HCT116 (cell line): Measurements from ENCODE around the gene LPAR1. TPM values are rescaled to one million over a fixed set of nuclear protein-coding genes. Genes with fewer than 3 reads are reported as not detected.

Experiments
- ATAC-seq: fragments of 200-7000 bp; cut with Tn5 transposase; 2 replicates; pipeline ENCODE4 v1.9.1; 2020; ENCODE audit warnings: mild to moderate bottlenecking, moderate library complexity
- BruUV-seq: library from RNA; stranded (reverse); fragments of 400-500 nt; replicated peaks from 2 replicates; lab custom pipeline; 2021; lab: Mats Ljungman, UMichigan
- CTCF ChIA-PET: fragments of 300-600 bp; sonication (Branson Sonifier 250); formaldehyde crosslinking; loops from one replicate; lab custom pipeline; 2021; ENCODE audit warnings: antibody characterized with exemption; lab: Charles Lee
- POLR2A ChIA-PET: fragments of 300-600, 350-600 bp; sonication (Branson Sonifier 250); formaldehyde crosslinking; loops from one replicate; lab custom pipeline; 2021; ENCODE audit warnings: antibody characterized with exemption; lab: Charles Lee
- RAD21 ChIA-PET, 2 experiments: fragments of 300-600 bp; sonication (Branson Sonifier 250); formaldehyde crosslinking; loops; one replicate each; lab custom pipeline; 2023; ENCODE audit warnings: low total read pairs in 2 of 2; ENCODE audit not compliant: uncharacterized antibody in 2 of 2, unreplicated experiment in 2 of 2, low non-redundant PET in 1 of 2; lab: Charles Lee
- DNase-seq: peaks from one replicate; pipeline ENCODE4 v3.0.0-alpha.2; 2010; ENCODE audit warnings: low read depth, low spot score
- H2AFZ ChIP-seq: fragments of 200-600 bp; shearing (Covaris generic), sonication (generic); 2 replicates; pipeline ENCODE4 v1.6.1; 2017; ENCODE audit warnings: low read depth, mixed run types, mixed read lengths, antibody characterized with exemption, low read length; ENCODE audit not compliant: poor library complexity, severe bottlenecking
- H3K27ac ChIP-seq: 2 replicates; pipeline ENCODE4 v1.5.1; 2012; ENCODE audit warnings: low read depth, low read length
- H3K27me3 ChIP-seq: fragments of 200-600 bp; sonication (generic); 2 replicates; pipeline ENCODE4 v1.6.1; 2016; ENCODE audit warnings: mixed run types, low read length, mixed read lengths; ENCODE audit not compliant: insufficient read depth
- H3K36me3 ChIP-seq, 2 experiments: fragments of 200-500 bp in 1 of 2; fragments of 200-600 bp in 1 of 2; sonication (Bioruptor generic) in 1 of 2; sonication (generic) in 1 of 2; 2 replicates each; pipeline versions ENCODE4 v1.5.1 to v1.6.1; 2014 to 2016; ENCODE audit warnings: low read length in 2 of 2, inconsistent platforms in 1 of 2, mixed read lengths in 1 of 2, mixed run types in 1 of 2; ENCODE audit not compliant: insufficient read depth in 2 of 2, control insufficient read depth in 1 of 2
- H3K4me1 ChIP-seq, 2 experiments: fragments of 200-600 bp in 1 of 2; sonication (generic) in 1 of 2; 2 replicates each; pipeline versions ENCODE4 v1.5.1 to v1.6.1; 2012 to 2017; ENCODE audit warnings: low read length in 2 of 2, inconsistent platforms in 1 of 2, mild to moderate bottlenecking in 1 of 2, mixed read lengths in 1 of 2, mixed run types in 1 of 2, moderate library complexity in 1 of 2; ENCODE audit not compliant: insufficient read depth in 2 of 2, control insufficient read depth in 1 of 2
- H3K4me2 ChIP-seq: fragments of 200-600 bp; sonication (generic); 2 replicates; pipeline ENCODE4 v1.6.1; 2017; ENCODE audit warnings: mixed run types, low read length, mixed read lengths
- H3K4me3 ChIP-seq, 2 experiments: fragments of 200-600 bp in 1 of 2; sonication (generic) in 1 of 2; replicated peaks in 1 of 2; 2 replicates each; pipeline ENCODE4 v1.5.1; 2011 to 2016; ENCODE audit warnings: low read length in 2 of 2, control low read depth in 1 of 2, low read depth in 1 of 2, mild to moderate bottlenecking in 1 of 2, mixed read lengths in 1 of 2, mixed run types in 1 of 2
- H3K79me2 ChIP-seq: fragments of 200-600 bp; sonication (generic); 2 replicates; pipeline ENCODE4 v1.6.1; 2017; ENCODE audit warnings: mild to moderate bottlenecking, mixed run types, low read length, moderate library complexity, mixed read lengths; ENCODE audit not compliant: insufficient read depth
- H3K9ac ChIP-seq: fragments of 200-600 bp; sonication (generic); 2 replicates; pipeline ENCODE4 v1.6.1; 2016; ENCODE audit warnings: low read length, mixed read lengths
- H3K9me2 ChIP-seq: fragments of 200-600 bp; sonication (generic), shearing (Covaris generic); 2 replicates; pipeline ENCODE4 v1.6.1; 2017; ENCODE audit warnings: mixed run types, mild to moderate bottlenecking, moderate library complexity; ENCODE audit not compliant: insufficient read depth
- H3K9me3 ChIP-seq, 2 experiments: fragments of 200-500 bp in 1 of 2; fragments of 200-600 bp in 1 of 2; sonication (Bioruptor generic) in 1 of 2; sonication (generic) in 1 of 2; 2 replicates each; pipeline ENCODE4 v1.6.1; 2014 to 2017; ENCODE audit warnings: low read length in 2 of 2, mixed read lengths in 2 of 2, inconsistent platforms in 1 of 2, low read depth in 1 of 2, mild to moderate bottlenecking in 1 of 2, mixed run types in 1 of 2, moderate library complexity in 1 of 2; ENCODE audit not compliant: control insufficient read depth in 1 of 2, insufficient read depth in 1 of 2
- H4K20me1 ChIP-seq: fragments of 200-600 bp; sonication (generic), shearing (Covaris generic); 2 replicates; pipeline ENCODE4 v1.6.1; 2017; ENCODE audit warnings: mixed run types, mild to moderate bottlenecking, moderate library complexity; ENCODE audit not compliant: insufficient read depth
- ATF3 ChIP-seq: IDR thresholded peaks from 2 replicates; pipeline ENCODE4 v1.6.1; 2012
- CBX3 ChIP-seq: IDR thresholded peaks from 2 replicates; pipeline ENCODE4 v1.6.1; 2012; ENCODE audit warnings: low read depth
- CEBPB ChIP-seq: IDR thresholded peaks from 2 replicates; pipeline ENCODE4 v1.6.1; 2012; ENCODE audit warnings: low read depth
- EGR1 ChIP-seq: IDR thresholded peaks from 2 replicates; pipeline ENCODE4 v1.6.1; 2012; ENCODE audit warnings: low read depth
- ELF1 ChIP-seq: IDR thresholded peaks from 2 replicates; pipeline ENCODE4 v1.6.1; 2012; ENCODE audit warnings: low read depth, borderline replicate concordance
- EZH2 ChIP-seq: fragments of 200-600 bp; sonication (generic); IDR thresholded peaks from 2 replicates; pipeline ENCODE4 v1.6.1; 2017; ENCODE audit warnings: antibody characterized with exemption, mixed run types
- EZH2phosphoT487 ChIP-seq: fragments of 200-600 bp; IDR thresholded peaks from 2 replicates; pipeline ENCODE4 v1.6.1; 2018; ENCODE audit warnings: antibody characterized with exemption, borderline replicate concordance
- FOSL1 ChIP-seq: IDR thresholded peaks from 2 replicates; pipeline ENCODE4 v1.6.1; 2012; ENCODE audit warnings: low read depth
- JUND ChIP-seq: IDR thresholded peaks from 2 replicates; pipeline ENCODE4 v1.6.1; 2012
- MAX ChIP-seq: IDR thresholded peaks from 2 replicates; pipeline ENCODE4 v1.6.1; 2012
- REST ChIP-seq: IDR thresholded peaks from 2 replicates; pipeline ENCODE4 v1.6.1; 2012; ENCODE audit warnings: low read depth
- SIN3A ChIP-seq: IDR thresholded peaks from 2 replicates; pipeline ENCODE4 v1.6.1; 2012; ENCODE audit warnings: low read depth
- ZFX ChIP-seq: fragments of 450-650 bp; IDR thresholded peaks from 2 replicates; pipeline ENCODE4 v1.6.1; 2017
- ZNF274 ChIP-seq: fragments of 200-500 bp; sonication (Bioruptor generic); IDR thresholded peaks from 2 replicates; pipeline ENCODE4 v1.6.1; 2014; ENCODE audit warnings: mild to moderate bottlenecking, low read depth, low read length, inconsistent platforms
- intact Hi-C: fragments of 100-400 bp; cut with micrococcal nuclease; formaldehyde crosslinking; loops from 2 replicates; pipeline ENCODE4 v1.10.0; 2022
- total RNA-seq: library from RNA; stranded (reverse); gene quantifications from one replicate; pipeline ENCODE4 v1.2.1, GENCODE V29; 2021; ENCODE audit not compliant: unreplicated experiment

The LPAR1 gene
- total RNA-seq, 1 experiment from 2014 or later: 7.4 TPM

GRCh38 chr9:111001526-111001925, 36.7 kb downstream of the LPAR1 start:
- Histone ChIP-seq H3K36me3 (no peaks in the 10 kb centered on the region), H3K4me2 (no peak overlapping the region), H3K27ac (no peak overlapping the region), H3K4me3 (no peak overlapping the region), H2AFZ (no peak overlapping the region), H3K27me3 (no peaks in the 10 kb centered on the region), H4K20me1 (no peaks in the 10 kb centered on the region), H3K79me2 (no peaks in the 10 kb centered on the region), H3K9me2 (no peaks in the 10 kb centered on the region), H3K4me1 (no peaks in the 10 kb centered on the region), H3K9me3 (no peaks in the 10 kb centered on the region), H3K9ac (no peak overlapping the region)
- ChIA-PET POLR2A (no interaction called here), RAD21 (no interaction called here), CTCF (no interaction called here)
- no peak for TF ChIP-seq FOSL1
- no peak for DNase-seq
- BruUV-seq: no TSS peak
- no peak for ATAC-seq
- intact Hi-C loops: loop anchor here (10.0 kb wide), 1 partner anchor 63 kb away; no protein-coding TSS in a partner anchor

GRCh38 chr9:111000202-111000601, 38.1 kb downstream of the LPAR1 start:
- H3K4me1 ChIP-seq: no peaks in the 10 kb centered on the region
- TF ChIP-seq REST (no peak), EZH2phosphoT487 (no peak), SIN3A (no peak), JUND (no peak), MAX (no peak), ZFX (no peak), ATF3 (no peak), EZH2 (no peak), CBX3 (no peak), ZNF274 (no peak), EGR1 (no peak), ELF1 (no peak), FOSL1 (no peak), CEBPB (no peak)
- TF ChIP-seq, all 23 proteins: peak for 0
- H3K36me3 ChIP-seq: no peaks in the 10 kb centered on the region
- RAD21 ChIA-PET: no interaction called here
- H2AFZ ChIP-seq: no peak overlapping the region
- H3K9me3 ChIP-seq: no peaks in the 10 kb centered on the region
- POLR2A ChIA-PET: no interaction called here
- no peak overlapping the region for H3K9ac ChIP-seq
- BruUV-seq: no TSS peak
- ATAC-seq (no peak), DNase-seq (no peak)
- H3K4me3 ChIP-seq: no peak overlapping the region
- no peaks in the 10 kb centered on the region for H3K9me2 ChIP-seq
- CTCF ChIA-PET: no interaction called here
- H3K4me2 ChIP-seq: no peak overlapping the region
- H4K20me1 ChIP-seq: no peaks in the 10 kb centered on the region
- H3K79me2 ChIP-seq: no peaks in the 10 kb centered on the region
- intact Hi-C loops: loop anchor here (10.0 kb wide), 1 partner anchor 65 kb away; no protein-coding TSS in a partner anchor
- H3K27me3 ChIP-seq: no peaks in the 10 kb centered on the region
- no peak overlapping the region for H3K27ac ChIP-seq
